Muscle of leg (tissue), 11 donors: ENCODE data around the gene FIGNL2. TPM values are rescaled to one million over a fixed set of nuclear protein-coding genes. Genes with fewer than 3 reads are reported as not detected.

Source experiments
- DNase-seq: peaks from one replicate; pipeline ENCODE4 v3.0.0; 2013
- H3K27ac ChIP-seq: one replicate; pipeline ENCODE4 v1.5.1; 2013; ENCODE audit warnings: mild to moderate bottlenecking, low read length, control low read depth
- H3K27me3 ChIP-seq: one replicate; pipeline ENCODE4 v1.6.1; 2013; ENCODE audit warnings: low read length; ENCODE audit not compliant: control insufficient read depth, insufficient read depth
- H3K36me3 ChIP-seq: one replicate; pipeline ENCODE4 v1.6.1; 2013; ENCODE audit warnings: low read length; ENCODE audit not compliant: control insufficient read depth, insufficient read depth
- H3K4me1 ChIP-seq: one replicate; pipeline ENCODE4 v1.6.1; 2013; ENCODE audit warnings: low read length; ENCODE audit not compliant: control insufficient read depth, insufficient read depth
- H3K4me3 ChIP-seq: one replicate; pipeline ENCODE4 v1.5.1; 2013; ENCODE audit warnings: low read length, control low read depth
- H3K9me3 ChIP-seq: replicated peaks from 2 replicates; pipeline ENCODE4 v1.6.1; 2013; ENCODE audit warnings: low read depth, low read length; ENCODE audit not compliant: control insufficient read depth
- WGBS: methylation state at CpG from one replicate; pipeline ENCODE4 v1.1.5; 2013; ENCODE audit warnings: missing lambda C conversion rate; ENCODE audit not compliant: insufficient coverage; 5-methylcytosine and 5-hydroxymethylcytosine counted together
- polyA plus RNA-seq, 8 donors: library from polyadenylated mRNA; unstranded; fragments of 120-200 nt; gene quantifications; one replicate each; pipeline versions ENCODE4 v1.2.1 to v1.2.3, GENCODE V29; 2013; ENCODE audit warnings: inconsistent platforms in 1 of 8, low replicate concordance in 1 of 8; ENCODE audit not compliant: insufficient read length in 8 of 8, insufficient read depth in 1 of 8
- total RNA-seq: library from RNA; stranded (reverse); fragments of 120-200 nt; gene quantifications from one replicate; pipeline ENCODE4 v1.2.4, GENCODE V29; 2013

The FIGNL2 gene
- total and polyA plus RNA-seq, 9 donors, result 0.90 to 1.7 (median 1.5) TPM

- H3K27me3 ChIP-seq, result peaks cover 9% of the 10 kb centered on the region
- no peaks in the 10 kb centered on the region for H3K36me3 ChIP-seq
- peak; percentile 72 for DNase-seq
- 7% methylated on average over 12 of the region's 21 CpGs for WGBS
- peak overlapping the region; percentile 26 for H3K4me3 ChIP-seq
- no peaks in the 10 kb centered on the region for H3K9me3 ChIP-seq
- H3K27ac ChIP-seq, result no peak overlapping the region
- H3K4me1 ChIP-seq, result peaks cover 32% of the 10 kb centered on the region
Measured at GRCh38 chr12:51855586-51856428, 7.3 kb upstream of the FIGNL2 start.

DNA sequence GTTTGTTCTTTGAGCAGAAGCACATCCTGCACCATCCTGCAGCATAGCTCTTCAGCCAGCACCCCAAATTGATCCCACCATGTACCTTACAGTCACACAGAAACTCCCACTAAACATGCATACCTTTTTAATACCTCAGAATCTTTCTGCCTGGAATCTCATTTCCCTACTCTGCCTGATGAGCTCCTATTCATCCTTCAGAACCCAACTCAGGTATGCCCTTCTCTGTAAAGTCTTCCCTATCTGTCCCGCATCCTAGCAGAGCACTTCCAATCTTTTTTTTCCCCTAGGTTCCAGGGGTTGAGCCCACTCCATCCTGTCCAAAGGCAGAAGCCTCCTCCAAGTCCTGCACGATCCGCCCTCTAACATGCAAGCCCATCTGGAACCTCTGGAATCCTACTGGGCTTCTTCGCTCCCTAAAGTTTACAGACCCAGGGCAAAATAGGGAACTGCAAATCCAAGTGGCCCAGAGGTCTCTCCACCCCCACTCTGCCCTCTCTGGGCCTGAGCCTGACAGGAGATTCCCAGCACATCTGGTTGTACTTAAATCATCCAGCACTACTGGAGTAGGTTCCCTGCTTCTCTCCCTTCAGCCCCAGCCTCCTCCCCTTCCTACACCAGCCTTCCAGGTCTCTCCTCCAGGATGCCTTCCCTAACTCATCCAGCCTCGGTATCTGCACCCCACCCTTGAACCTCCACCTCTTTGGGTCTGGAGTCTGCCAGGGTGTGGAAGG lies 4.1 kb upstream of the FIGNL2 start:
- 43% methylated on average over 4 of the region's 5 CpGs for WGBS
- H3K27me3 ChIP-seq, result peaks cover 32% of the 10 kb centered on the region
- no peak overlapping the region for H3K4me3 ChIP-seq
- no peaks in the 10 kb centered on the region for H3K9me3 ChIP-seq
- peak; percentile 61 for DNase-seq
- no peaks in the 10 kb centered on the region for H3K36me3 ChIP-seq
- no peak overlapping the region for H3K27ac ChIP-seq
- H3K4me1 ChIP-seq, result peaks cover 43% of the 10 kb centered on the region

DNA sequence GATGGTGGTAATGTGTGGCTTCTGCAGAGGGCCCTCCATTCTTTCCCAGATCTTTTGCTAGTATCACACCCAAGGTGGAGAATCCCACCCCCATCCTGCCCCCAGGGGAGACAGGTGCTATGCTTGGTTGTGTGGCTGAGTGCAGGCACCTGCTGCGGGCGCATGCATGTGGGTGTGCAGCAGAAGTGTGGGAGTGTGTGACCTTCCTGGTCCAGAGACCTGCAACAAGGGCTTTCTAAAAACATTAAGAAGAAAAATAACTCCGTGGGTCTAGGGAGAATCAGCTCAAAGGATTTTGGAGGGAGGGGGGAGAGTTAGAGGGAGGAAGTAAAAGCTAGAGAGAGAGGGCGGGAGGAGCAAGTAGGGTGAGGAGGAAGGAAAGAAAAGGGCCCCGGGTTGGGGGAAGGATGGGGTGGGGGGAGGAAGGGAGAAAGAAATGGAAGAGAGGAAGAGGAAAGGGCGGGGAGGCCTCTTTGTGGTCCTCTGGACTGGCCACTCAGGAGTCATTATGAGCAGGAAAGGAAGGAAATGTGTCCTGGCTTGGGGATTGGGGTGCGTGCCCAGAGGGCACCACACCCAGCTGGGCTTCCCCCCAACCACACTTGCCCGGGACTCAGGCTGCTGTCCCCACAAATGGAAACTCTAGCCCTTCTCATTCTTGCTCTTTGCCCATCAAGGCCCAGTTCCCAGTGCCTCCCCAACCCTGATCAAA lies 3.1 kb upstream of the FIGNL2 start:
- peak; percentile 46 for DNase-seq
- Histone ChIP-seq H3K27me3 (peaks cover 41% of the 10 kb centered on the region), H3K36me3 (no peaks in the 10 kb centered on the region), H3K4me3 (no peak overlapping the region), H3K27ac (peak overlapping the region; percentile 3), H3K4me1 (peaks cover 52% of the 10 kb centered on the region), H3K9me3 (no peaks in the 10 kb centered on the region)
- 33% methylated on average over 7 of the region's 8 CpGs for WGBS

- Histone ChIP-seq H3K4me3 (no peak overlapping the region), H3K4me1 (peaks cover 52% of the 10 kb centered on the region), H3K27me3 (peaks cover 45% of the 10 kb centered on the region), H3K27ac (no peak overlapping the region), H3K9me3 (no peaks in the 10 kb centered on the region), H3K36me3 (no peaks in the 10 kb centered on the region)
- no peak for DNase-seq
- 50% methylated on average over 1 of the region's 4 CpGs for WGBS
Measured at GRCh38 chr12:51850965-51851299, 2.4 kb upstream of the FIGNL2 start.

GRCh38 chr12:51850081-51850964 lies 1.8 kb upstream of the FIGNL2 start:
- Histone ChIP-seq H3K9me3 (no peaks in the 10 kb centered on the region), H3K27ac (peak overlapping the region; percentile 21), H3K4me1 (peaks cover 52% of the 10 kb centered on the region), H3K27me3 (peaks cover 47% of the 10 kb centered on the region), H3K36me3 (no peaks in the 10 kb centered on the region), H3K4me3 (no peak overlapping the region)
- DNase-seq, result no peak
- 65% methylated on average over 5 of the region's 8 CpGs for WGBS

DNA sequence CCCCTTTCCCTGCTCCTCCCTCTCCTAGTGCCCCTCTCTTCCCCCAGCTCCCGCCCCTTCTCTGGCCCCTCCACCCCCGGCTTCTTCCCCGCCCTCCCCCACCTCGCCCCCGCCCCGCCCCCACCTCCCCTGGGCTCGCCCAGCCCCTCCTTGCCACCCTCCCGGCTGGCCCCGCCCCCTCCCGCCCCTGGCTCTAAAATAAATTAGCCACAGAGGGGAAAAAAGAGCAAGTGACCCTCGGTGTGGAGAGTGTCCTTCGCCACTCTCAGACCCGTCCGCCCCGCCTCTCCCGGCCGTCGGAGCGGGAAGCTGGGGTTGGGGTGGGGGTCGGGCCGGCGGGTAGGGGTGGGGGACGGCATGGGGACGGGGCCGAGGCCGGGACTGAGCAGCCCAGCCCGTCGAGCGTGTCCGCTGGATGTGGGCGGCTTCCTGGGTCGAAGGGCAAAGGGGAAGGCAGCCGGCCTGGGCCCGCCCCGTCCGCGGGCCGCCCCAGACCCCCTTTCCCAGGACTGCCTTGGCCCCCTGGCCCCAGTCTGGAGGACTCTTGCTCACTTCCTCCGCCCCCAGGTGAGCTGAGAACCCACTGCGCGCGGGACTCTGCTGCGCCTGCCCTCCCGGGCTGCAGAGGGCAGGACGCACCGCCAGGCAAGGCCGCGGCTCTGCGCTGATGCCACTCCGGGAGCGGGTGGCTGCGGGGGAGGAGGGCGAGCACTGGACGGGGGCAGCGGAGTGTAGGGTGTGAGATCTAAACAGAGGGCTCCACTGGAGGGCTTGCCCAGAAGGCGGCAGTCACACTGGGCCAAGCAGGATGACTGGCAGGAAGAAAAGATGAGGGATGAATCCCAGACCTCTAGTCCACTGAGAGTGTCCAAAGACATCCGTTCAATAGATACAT lies 570 bp upstream of the FIGNL2 start:
- Histone ChIP-seq H3K27me3 (peaks cover 53% of the 10 kb centered on the region), H3K9me3 (no peaks in the 10 kb centered on the region), H3K36me3 (no peaks in the 10 kb centered on the region), H3K4me3 (peak overlapping the region; percentile 13), H3K4me1 (peaks cover 57% of the 10 kb centered on the region), H3K27ac (peak overlapping the region; percentile 51)
- DNase-seq, result peak; percentile 62
- 15% methylated on average over 40 of the region's 57 CpGs for WGBS

DNA sequence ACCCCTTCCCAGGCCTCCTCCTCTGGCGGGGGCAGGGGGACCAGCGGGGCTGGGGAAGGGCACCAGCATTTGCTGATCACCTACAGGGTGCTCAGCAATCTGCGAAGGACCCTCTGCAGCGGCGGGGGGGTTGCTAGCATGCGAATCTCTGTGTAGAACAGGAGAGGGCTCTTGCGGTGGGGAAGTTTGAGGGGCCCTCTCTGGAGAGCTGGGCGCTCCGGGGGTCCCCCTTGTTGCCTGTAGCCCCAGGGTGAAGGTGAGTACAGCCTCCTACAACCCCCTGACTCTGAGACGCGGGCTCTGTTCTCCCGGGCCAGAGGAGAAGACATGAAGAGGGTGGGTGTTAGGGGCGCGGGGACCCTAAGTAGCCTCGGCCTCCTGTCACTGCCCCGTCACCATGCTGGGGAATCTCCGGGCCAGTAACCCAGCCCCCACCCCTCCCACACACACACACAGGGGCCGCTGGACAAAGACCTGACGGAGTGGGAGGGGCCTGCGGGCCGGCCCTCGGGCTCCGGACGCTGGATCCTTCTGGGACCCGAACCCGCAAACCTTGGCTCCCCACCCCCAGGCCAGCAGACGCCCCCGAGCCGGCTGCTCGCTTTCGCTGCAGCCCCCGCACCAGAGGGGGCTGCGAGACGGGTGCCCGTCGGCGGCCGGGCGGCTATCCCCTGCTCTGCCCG lies 734 bp downstream of the FIGNL2 start:
- Histone ChIP-seq H3K4me1 (peaks cover 53% of the 10 kb centered on the region), H3K27me3 (peaks cover 58% of the 10 kb centered on the region), H3K36me3 (no peaks in the 10 kb centered on the region), H3K4me3 (peak overlapping the region; percentile 63), H3K9me3 (no peaks in the 10 kb centered on the region), H3K27ac (peak overlapping the region; percentile 76)
- peak; percentile 59 for DNase-seq
- WGBS, result 0% methylated on average over 17 of the region's 40 CpGs

GRCh38 chr12:51846911-51847642 lies 1.4 kb downstream of the FIGNL2 start:
- H3K9me3 ChIP-seq, result no peaks in the 10 kb centered on the region
- H3K4me3 ChIP-seq, result peak overlapping the region; percentile 63
- H3K27ac ChIP-seq, result peak overlapping the region; percentile 67
- DNase-seq, result peak; percentile 70
- no peaks in the 10 kb centered on the region for H3K36me3 ChIP-seq
- WGBS, result under 1% methylated on average over 52 of the region's 59 CpGs
- peaks cover 47% of the 10 kb centered on the region for H3K4me1 ChIP-seq
- peaks cover 59% of the 10 kb centered on the region for H3K27me3 ChIP-seq
